ENCODE data around the gene NSD1. TPM values are rescaled to one million over a fixed set of nuclear protein-coding genes. Genes with fewer than 3 reads are reported as not detected.

NSD1 gene
- polyA plus RNA-seq, 4 donors, result 48.3 to 66.0 (median 59.3) TPM

DNA sequence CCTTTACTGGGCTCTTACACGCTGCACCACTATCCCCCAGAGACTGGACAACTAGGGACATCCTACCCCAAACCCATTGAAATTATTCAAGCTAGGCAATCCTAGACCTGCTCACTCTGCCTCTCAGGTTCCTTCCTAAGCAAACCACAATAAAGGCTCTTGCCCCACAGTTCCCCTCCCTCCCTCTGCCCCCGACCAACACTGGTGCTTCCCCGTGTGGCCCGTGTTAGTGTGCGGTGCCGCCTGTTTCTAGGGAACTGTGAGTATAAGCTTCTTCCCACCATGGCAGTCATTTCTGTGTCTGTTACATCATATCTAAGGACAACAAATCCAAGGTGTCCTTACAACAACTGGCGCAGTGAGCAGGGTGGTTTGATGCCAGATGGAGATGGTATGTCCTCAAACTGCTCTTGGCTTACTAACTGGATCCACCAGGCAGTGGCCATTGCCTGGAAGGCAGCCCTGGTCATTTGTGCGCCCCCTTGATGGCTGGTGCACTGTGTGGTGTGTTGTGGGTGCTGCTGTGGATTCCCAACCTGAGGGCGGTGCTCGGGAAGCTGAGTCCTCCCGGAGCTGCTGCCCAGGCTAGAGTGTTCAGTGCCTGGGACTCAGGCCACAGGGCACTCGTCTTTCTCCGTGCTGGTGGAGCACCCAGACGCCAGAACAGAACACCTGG, 186.5 kb downstream of the NSD1 start:
- DNase-seq (ENCODE audit: low read depth in 4 of 4, low spot score in 3 of 4), result no peak

- DNase-seq (ENCODE audit: low read depth in 4 of 4, low spot score in 3 of 4), result no peak
Measured at GRCh38 chr5:177320879-177321278, 187.3 kb downstream of the NSD1 start.

GRCh38 chr5:177325868-177326381, 192.4 kb downstream of the NSD1 start:
- DNase-seq (ENCODE audit: low read depth in 4 of 4, low spot score in 3 of 4), result no peak

- DNase-seq (ENCODE audit: low read depth in 4 of 4, low spot score in 3 of 4), result no peak
Measured at GRCh38 chr5:177327539-177328522, 194.3 kb downstream of the NSD1 start.

- no peak for DNase-seq (ENCODE audit: low read depth in 4 of 4, low spot score in 3 of 4)
Measured at GRCh38 chr5:177328545-177329231, 195.1 kb downstream of the NSD1 start.

GRCh38 chr5:177329883-177330282, 196.3 kb downstream of the NSD1 start:
- no peak for DNase-seq (ENCODE audit: low read depth in 4 of 4, low spot score in 3 of 4)

GRCh38 chr5:177330991-177331842, 197.6 kb downstream of the NSD1 start:
- DNase-seq (ENCODE audit: low read depth in 4 of 4, low spot score in 3 of 4), result no peak

DNA sequence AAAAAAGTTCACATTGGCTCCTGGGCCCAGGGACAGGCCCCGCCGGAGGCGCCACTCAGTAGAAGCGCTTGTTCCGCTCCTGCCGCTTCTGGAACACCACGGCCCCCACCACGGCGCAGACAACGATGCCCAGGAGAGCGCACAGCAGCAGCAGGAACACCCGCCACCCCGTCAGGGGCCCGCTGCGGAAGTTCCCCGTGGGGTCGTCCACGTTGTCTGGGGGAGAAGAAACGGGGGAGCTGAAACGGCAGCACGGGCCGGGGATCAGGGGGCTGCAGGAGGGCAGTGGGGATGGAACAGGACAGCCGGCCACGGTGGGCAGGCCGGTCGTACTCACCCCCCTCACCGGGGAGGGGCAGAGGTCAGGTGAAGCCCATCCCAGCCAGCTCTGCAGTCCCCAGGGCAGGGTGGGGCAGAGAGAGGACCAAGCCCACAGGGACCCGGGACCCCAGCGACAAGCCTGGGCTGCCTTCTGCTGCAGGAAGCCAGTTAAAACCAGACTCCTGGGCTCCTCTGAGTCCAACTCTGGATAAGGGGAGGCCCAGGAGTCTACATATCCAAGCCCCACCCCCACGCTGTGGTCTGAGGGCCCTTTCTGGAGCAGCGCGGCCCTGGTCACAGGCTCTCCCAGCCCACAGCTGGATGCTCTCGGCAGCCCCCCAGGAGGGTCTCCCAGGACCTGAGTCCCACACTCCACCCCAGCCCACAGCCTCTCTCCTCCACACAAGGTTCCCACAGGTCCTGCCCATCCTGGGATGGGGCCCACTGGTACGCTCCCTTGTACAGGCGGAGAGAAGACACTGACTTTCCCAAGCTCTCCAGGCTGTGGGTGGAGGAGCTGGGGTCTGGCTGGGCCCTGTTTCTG, 198.7 kb downstream of the NSD1 start:
- no peak for DNase-seq (ENCODE audit: low read depth in 4 of 4, low spot score in 3 of 4)

- DNase-seq (ENCODE audit: low read depth in 4 of 4, low spot score in 3 of 4), result no peak
Measured at GRCh38 chr5:177332896-177333260, 199.3 kb downstream of the NSD1 start.

DNA sequence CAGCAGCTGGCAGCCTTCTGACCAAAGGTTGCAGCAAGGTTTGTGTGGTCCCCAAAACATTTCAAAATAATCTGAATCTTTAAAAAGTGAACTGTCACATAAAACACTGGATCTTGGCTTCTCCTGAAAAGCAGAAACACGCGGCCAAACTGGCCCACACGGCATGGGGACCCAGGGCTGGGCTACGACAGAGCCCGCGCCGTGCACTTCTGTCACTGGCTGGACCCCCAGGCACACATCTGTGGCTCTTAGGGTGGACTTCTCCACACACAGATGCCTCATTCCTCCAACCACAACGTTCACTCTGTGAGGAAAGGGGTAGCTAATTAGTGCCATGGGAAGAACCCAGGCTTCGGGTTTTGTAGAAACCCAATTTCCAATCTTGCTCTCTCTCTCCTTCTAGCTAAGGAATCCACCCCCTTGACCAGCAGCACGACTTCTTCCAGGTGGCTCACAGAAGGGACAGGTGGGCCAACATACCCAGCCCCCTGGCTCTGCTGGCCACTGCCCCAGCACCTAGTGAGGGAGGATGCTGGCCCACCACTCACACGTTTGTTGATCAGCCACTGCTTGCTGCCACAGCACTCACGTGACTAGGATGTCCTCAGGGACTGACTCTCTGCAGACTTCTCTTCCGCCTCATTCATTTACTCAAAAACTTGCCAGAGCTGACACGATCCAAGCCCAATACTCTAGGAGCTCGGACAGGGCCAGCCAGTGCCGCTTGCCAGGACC, 200.0 kb downstream of the NSD1 start:
- DNase-seq (ENCODE audit: low read depth in 4 of 4, low spot score in 3 of 4), result no peak

DNA sequence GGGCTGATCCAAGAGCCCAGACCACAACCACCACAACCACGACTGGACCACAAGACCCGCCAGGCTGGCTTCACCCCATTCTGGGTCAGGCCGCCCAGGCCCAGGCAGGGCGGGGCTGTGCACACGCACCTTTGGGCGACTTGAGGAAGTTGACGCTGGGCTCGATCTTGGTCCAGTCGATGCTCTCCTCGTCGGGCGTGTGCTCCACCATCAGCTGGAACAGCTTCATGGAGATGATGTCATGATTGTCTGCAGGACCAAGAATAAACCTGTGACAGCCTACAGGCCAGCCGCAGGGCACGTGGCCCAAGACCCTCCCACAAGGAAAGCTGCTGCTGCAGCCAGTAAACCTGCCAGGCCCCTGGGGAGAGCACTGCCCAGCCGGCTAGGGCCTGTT, 200.6 kb downstream of the NSD1 start:
- no peak for DNase-seq (ENCODE audit: low read depth in 4 of 4, low spot score in 3 of 4)

GRCh38 chr5:177334781-177335700, 201.5 kb downstream of the NSD1 start:
- no peak for DNase-seq (ENCODE audit: low read depth in 4 of 4, low spot score in 3 of 4)

GRCh38 chr5:177335701-177336065, 202.1 kb downstream of the NSD1 start:
- no peak for DNase-seq (ENCODE audit: low read depth in 4 of 4, low spot score in 3 of 4)

GRCh38 chr5:177336112-177336511, 202.5 kb downstream of the NSD1 start:
- DNase-seq (ENCODE audit: low read depth in 4 of 4, low spot score in 3 of 4), result no peak

DNA sequence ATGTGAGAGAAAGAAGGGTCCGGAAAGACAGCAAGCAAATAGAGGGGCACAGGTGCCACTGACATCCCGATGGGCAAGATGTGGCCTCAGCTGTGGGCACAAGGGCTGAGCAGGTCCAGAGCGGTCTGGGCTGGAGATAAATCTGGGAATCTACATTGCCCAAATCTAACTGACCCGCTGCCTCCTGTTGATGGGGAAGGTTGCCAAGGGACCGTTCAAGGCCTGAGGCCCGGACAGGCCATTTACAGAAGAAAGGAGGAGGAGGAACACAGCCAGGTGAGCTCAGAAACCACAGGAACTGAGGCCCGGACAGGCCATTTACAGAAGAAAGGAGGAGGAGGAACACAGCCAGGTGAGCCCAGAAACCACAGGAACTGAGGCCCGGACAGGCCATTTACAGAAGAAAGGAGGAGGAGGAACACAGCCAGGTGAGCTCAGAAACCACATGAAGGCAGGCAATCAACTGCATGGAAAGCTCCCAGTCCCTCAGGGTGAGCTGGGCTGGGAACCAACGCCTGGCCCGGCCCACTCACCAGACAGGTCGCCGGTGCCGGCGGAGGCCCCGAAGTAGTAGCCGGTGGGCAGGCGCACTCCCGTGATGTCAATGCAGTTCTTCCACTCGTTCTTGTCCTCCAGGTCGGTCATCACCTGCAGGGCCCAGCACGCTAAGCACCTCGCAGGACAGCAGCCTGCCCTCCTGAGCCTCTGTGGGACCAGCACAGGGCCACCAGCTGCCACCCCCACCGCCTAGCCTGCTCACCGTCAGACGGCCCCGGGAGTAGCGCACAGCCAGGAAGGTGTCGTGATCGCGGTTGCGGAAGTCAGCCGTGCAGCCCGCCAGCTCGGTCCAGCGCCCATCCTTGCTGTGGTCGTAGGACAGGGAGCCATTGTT, 203.3 kb downstream of the NSD1 start:
- no peak for DNase-seq (ENCODE audit: low read depth in 4 of 4, low spot score in 3 of 4)

- DNase-seq (ENCODE audit: low read depth in 4 of 4, low spot score in 3 of 4), result no peak
Measured at GRCh38 chr5:177338251-177339106, 204.9 kb downstream of the NSD1 start.

Measured in left renal pelvis (tissue), 4 donors.